GM13977 (cell line): Measurements from ENCODE around the gene TRIM23.

Experiments used
- DNase-seq: peaks from one replicate; pipeline ENCODE4 v3.0.0; 2012; ENCODE audit warnings: low spot score
- CTCF ChIP-seq: IDR thresholded peaks from 2 replicates; pipeline ENCODE4 v1.5.1; 2012; ENCODE audit warnings: mild to moderate bottlenecking, control low read depth; ENCODE audit not compliant: insufficient read depth; ENCODE audit errors: extremely low read depth, missing control alignments
- in situ Hi-C: fragments of 300-500 bp; cut with MboI; formaldehyde crosslinking; loops from one replicate; pipeline ENCODE4 v1.12.0; 2022; ENCODE audit warnings: low sequenced_read_pairs, low pct_unique_long_range_greater_than_20kb, mixed read lengths, inconsistent platforms; ENCODE audit not compliant: unreplicated experiment

TRIM23 gene

GRCh38 chr5:65570598-65571226, 53.4 kb downstream of the TRIM23 start:
- in situ Hi-C loops = no loop called here
- no peak for TF ChIP-seq CTCF

DNA sequence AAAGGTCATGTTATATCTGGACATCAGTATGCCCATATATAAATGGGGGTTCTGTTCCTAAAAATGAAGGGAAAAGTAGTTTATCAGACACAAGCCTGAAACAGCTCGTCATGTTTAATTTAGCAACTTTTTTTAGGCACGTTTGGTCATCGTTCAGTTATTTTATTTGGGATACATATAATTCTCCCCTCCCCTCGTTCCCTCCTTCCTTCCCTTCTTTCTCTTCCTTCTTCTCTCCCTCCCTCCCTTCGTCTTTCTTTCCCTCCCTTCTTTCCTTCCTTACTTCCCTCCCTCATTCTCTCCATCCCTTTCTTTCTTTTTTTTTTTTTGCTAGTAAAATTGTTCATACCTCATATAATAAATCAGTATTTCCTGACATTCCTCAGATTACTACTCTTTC, 57.6 kb downstream of the TRIM23 start:
- no peak for DNase-seq
- in situ Hi-C loops = no loop called here
- no peak for TF ChIP-seq CTCF

More at GRCh38 chr5:65570598-65571226, 53.4 kb downstream of the TRIM23 start:
- no peak for DNase-seq

DNA sequence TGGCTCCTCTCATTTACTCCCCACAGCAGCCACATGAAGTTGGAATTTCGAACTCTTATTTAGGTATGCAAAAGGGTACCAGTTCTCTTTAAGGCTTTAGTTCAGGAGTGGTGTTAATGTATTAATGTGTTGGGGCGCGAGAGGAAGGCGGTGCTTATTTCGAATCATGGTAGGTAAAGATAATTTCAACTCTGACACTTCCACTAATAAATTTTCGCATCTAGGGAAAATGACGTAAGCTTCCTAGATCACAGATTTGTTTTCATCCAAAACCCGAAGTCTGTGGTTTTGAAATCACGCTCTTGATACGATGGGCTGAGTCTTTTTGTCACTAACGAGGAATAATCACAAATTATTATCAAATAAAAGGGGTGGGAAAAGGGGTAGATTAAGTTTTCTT, 60.4 kb downstream of the TRIM23 start:
- DNase-seq = no peak
- no peak for TF ChIP-seq CTCF
- in situ Hi-C loops = no loop called here

DNA sequence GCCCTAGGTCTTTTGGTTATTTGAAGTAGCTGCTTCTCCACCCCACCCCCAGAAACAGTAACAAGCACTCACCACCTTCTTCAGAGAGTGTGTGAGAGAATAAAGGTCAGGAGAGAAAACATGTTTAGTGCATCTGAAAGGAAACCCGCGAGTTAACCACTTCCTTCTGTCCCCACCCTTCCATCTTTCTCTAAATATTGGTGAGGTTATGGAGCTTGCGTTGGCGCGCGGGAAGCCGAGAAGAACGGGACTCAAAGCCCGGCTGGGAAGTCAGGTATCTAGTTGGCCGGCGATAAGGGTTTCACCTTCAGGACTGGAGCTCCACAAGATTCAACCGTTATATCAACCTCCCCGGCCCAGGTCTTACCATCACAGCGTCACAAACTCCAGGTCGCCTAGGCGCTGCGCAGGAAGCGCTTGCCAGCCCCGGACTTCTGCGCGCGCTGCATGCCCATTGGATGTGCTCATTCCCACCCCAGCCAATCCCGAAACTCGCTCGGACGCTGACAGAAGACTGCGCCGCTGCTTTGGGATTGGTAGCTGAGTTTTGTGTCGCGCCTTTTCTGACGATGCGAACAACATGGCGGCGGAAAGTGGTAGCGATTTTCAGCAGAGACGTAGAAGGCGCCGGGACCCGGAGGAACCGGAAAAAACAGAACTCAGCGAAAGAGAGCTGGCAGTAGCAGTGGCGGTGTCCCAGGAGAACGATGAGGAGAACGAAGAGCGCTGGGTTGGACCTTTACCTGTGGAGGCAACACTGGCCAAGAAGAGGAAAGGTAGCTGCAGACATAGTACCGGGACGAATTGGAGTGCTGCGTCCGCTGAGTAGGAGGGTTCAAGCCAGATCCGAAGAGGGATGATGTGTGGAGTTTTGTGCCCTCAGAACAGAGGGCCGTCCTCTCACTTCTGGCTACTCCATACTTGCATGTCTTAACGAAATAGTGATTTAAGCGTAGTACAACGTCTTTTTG, 61.1 kb downstream of the TRIM23 start, which contains the start of the genes CENPK and PPWD1:
Gene CENPK (minus strand): TSS at position 438 of the 971 bp plus-strand sequence. CDS start 8,261 bp downstream, outside the sequence.
Gene PPWD1 (plus strand): TSS at position 566 of the 971 bp plus-strand sequence. CDS start 15 bp downstream, at position 581.
- DNase-seq = peak; percentile 90
- in situ Hi-C loops = no loop called here
- TF ChIP-seq CTCF = no peak

GRCh38 chr5:65556718-65557117, 67.4 kb downstream of the TRIM23 start:
- no peak for TF ChIP-seq CTCF
- DNase-seq = no peak
- in situ Hi-C loops = no loop called here

DNA sequence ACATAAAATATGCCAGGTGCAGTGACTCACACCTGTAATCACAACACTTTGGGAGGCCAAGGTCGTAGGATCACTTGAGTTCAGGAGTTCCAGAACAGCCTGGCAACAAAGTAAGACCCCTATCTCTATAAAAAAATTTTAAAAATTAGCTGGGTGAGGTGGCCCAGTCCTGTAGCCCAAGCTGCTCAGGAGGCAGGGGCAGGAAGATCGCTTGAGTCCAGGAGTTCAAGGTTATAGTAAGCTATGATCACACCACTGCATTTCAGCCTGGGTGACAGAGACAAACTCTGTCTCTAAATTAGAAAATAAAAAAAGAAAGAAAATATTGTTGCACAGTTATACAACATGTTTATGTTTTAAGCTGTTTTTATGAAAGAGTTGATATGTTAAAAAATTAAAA, 68.0 kb downstream of the TRIM23 start:
- TF ChIP-seq CTCF = no peak
- no peak for DNase-seq

More for the DNA sequence above, 68.0 kb downstream of the TRIM23 start:
- in situ Hi-C loops = no loop called here
